IgD-negative memory B cell (primary cell): Measurements from ENCODE around the gene EHD4. TPM values are rescaled to one million over a fixed set of nuclear protein-coding genes. Genes with fewer than 3 reads are reported as not detected.

Experiments
- H3K27ac Mint-ChIP-seq, 3 donors: one replicate each; pipeline ENCODE4 v1.8.0; 2020 to 2022; ENCODE audit warnings: mild to moderate bottlenecking in 3 of 3, mixed read lengths in 3 of 3, moderate library complexity in 1 of 3
- H3K27me3 Mint-ChIP-seq: one replicate; pipeline ENCODE4 v1.8.0; 2021; ENCODE audit warnings: mixed read lengths
- H3K36me3 Mint-ChIP-seq: one replicate; pipeline ENCODE4 v1.8.0; 2020; ENCODE audit warnings: mild to moderate bottlenecking, mixed read lengths
- H3K4me1 Mint-ChIP-seq, 3 donors: one replicate each; pipeline ENCODE4 v1.8.0; 2020 to 2022; ENCODE audit warnings: mixed read lengths in 3 of 3, mild to moderate bottlenecking in 1 of 3
- H3K4me3 Mint-ChIP-seq, 4 donors: one replicate each; pipeline ENCODE4 v1.8.0; 2020 to 2022; ENCODE audit warnings: mild to moderate bottlenecking in 4 of 4, mixed read lengths in 4 of 4, moderate library complexity in 3 of 4
- H3K9me3 Mint-ChIP-seq, 3 donors: one replicate each; pipeline ENCODE4 v1.8.0; 2020 to 2021; ENCODE audit warnings: mixed read lengths in 3 of 3, mild to moderate bottlenecking in 1 of 3
- polyA plus RNA-seq: library from polyadenylated mRNA; unstranded; fragments of 300-500 nt; fragmentation: Illumina TruSeq; gene quantifications from one replicate; pipeline ENCODE4 v1.2.3, GENCODE V29; 2021

Gene EHD4
- polyA plus RNA-seq, 1 donor from 2014 or later: 3.8 TPM

DNA sequence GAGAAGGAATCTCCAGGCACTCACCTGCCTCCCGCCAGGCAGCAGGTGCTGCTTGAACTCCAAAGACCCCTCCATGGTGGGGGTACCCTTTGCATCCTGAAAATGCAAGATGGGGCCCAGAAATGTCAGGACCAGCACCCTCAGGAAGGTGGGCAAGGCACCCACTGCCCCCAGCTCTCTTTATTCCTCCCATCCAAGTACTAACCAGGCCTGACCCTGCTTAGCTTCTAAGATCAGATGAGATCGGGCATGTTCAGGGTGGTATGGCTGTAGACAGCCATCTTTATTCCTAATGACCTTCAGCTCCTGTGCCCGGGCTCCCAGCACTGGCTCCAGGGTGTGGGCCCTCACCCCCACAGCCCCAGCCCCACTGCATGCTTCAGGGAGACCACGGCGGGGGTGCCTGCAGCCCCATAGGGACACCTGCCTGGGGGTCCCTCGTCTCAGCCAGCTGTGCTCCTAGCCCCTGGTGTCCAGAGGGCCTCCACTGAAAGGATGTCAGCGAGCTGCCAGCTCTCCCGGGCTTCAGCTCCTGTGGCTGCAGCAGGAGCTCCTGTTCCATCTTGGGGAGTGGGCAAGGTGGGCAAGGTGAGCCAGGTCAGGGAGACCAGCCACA is 120.5 kb downstream of the EHD4 start:
- H3K4me1 Mint-ChIP-seq: peaks cover 0 to 2% (median 0%) of the 10 kb centered on the region in 3 donors
- no peaks in the 10 kb centered on the region for H3K9me3 Mint-ChIP-seq
- H3K36me3 Mint-ChIP-seq: peaks cover 4% of the 10 kb centered on the region
- H3K27me3 Mint-ChIP-seq: peaks cover 2% of the 10 kb centered on the region
- no peak overlapping the region for H3K4me3 Mint-ChIP-seq
- no peak overlapping the region for H3K27ac Mint-ChIP-seq

GRCh38 chr15:41851167-41851523 is 121.2 kb downstream of the EHD4 start:
- Mint-ChIP-seq H3K4me3 (no peak overlapping the region), H3K27me3 (peaks cover 2% of the 10 kb centered on the region), H3K4me1 (peaks cover 0 to 2% (median 0%) of the 10 kb centered on the region in 3 donors), H3K9me3 (no peaks in the 10 kb centered on the region), H3K27ac (peak overlapping the region in 1 of 3 donors; percentile 77), H3K36me3 (peaks cover 4% of the 10 kb centered on the region)

- peak overlapping the region in 2 of 3 donors; percentile 76 to 77 for H3K27ac Mint-ChIP-seq
Observed at GRCh38 chr15:41850482-41851166, 121.7 kb downstream of the EHD4 start.

GRCh38 chr15:41849861-41850260 is 122.5 kb downstream of the EHD4 start:
- peaks cover 0 to 2% (median 0%) of the 10 kb centered on the region in 3 donors for H3K4me1 Mint-ChIP-seq
- peaks cover 4% of the 10 kb centered on the region for H3K36me3 Mint-ChIP-seq
- H3K27ac Mint-ChIP-seq: peak overlapping the region in 1 of 3 donors; percentile 12
- no peaks in the 10 kb centered on the region for H3K9me3 Mint-ChIP-seq
- H3K4me3 Mint-ChIP-seq: no peak overlapping the region
- peaks cover 2% of the 10 kb centered on the region for H3K27me3 Mint-ChIP-seq

More at GRCh38 chr15:41850482-41851166, 121.7 kb downstream of the EHD4 start:
- Mint-ChIP-seq H3K9me3 (no peaks in the 10 kb centered on the region), H3K4me3 (no peak overlapping the region), H3K36me3 (peaks cover 4% of the 10 kb centered on the region), H3K4me1 (peaks cover 0 to 2% (median 0%) of the 10 kb centered on the region in 3 donors), H3K27me3 (peaks cover 2% of the 10 kb centered on the region)

- Mint-ChIP-seq H3K4me1 (peaks cover 0 to 2% (median 0%) of the 10 kb centered on the region in 3 donors), H3K27ac (no peak overlapping the region), H3K36me3 (peaks cover 4% of the 10 kb centered on the region), H3K4me3 (no peak overlapping the region), H3K9me3 (no peaks in the 10 kb centered on the region), H3K27me3 (peaks cover 2% of the 10 kb centered on the region)
Observed at GRCh38 chr15:41849204-41849603, 123.2 kb downstream of the EHD4 start.

DNA sequence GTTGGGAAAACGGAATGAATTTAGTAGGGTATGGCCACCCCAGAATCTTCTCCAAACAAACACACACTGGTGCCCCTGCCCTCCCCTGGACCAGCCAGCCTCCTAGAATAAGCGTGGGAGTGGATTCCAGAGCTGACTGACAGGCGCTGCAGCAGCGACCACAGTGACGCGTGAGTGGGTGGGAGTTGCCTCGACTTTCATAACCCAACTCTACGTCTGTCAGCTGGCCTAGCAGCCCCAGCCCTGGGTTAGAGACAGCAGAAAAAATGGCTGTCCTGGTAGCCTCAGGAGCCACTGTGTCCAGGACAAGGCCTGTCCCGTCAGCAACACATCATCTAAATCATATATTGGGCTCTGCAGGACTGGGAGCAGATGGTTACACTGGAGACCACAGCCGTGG is 123.7 kb downstream of the EHD4 start:
- peaks cover 0 to 2% (median 0%) of the 10 kb centered on the region in 3 donors for H3K4me1 Mint-ChIP-seq
- no peak overlapping the region for H3K4me3 Mint-ChIP-seq
- peaks cover 4% of the 10 kb centered on the region for H3K36me3 Mint-ChIP-seq
- peaks cover under 1% of the 10 kb centered on the region for H3K27me3 Mint-ChIP-seq
- no peaks in the 10 kb centered on the region for H3K9me3 Mint-ChIP-seq
- no peak overlapping the region for H3K27ac Mint-ChIP-seq

GRCh38 chr15:41847981-41848380 is 124.4 kb downstream of the EHD4 start:
- H3K36me3 Mint-ChIP-seq: peaks cover 4% of the 10 kb centered on the region
- no peak overlapping the region for H3K4me3 Mint-ChIP-seq
- no peak overlapping the region for H3K27ac Mint-ChIP-seq
- H3K27me3 Mint-ChIP-seq: no peaks in the 10 kb centered on the region
- H3K4me1 Mint-ChIP-seq: peaks cover 0 to 2% (median 0%) of the 10 kb centered on the region in 3 donors
- no peaks in the 10 kb centered on the region for H3K9me3 Mint-ChIP-seq

GRCh38 chr15:41847206-41847605 is 125.2 kb downstream of the EHD4 start:
- no peaks in the 10 kb centered on the region for H3K9me3 Mint-ChIP-seq
- peaks cover 4% of the 10 kb centered on the region for H3K36me3 Mint-ChIP-seq
- peaks cover 0 to 2% (median 0%) of the 10 kb centered on the region in 3 donors for H3K4me1 Mint-ChIP-seq
- H3K4me3 Mint-ChIP-seq: no peak overlapping the region
- H3K27me3 Mint-ChIP-seq: no peaks in the 10 kb centered on the region
- H3K27ac Mint-ChIP-seq: peak overlapping the region in 1 of 3 donors; percentile 82

Other genes starting within 250 kb of the EHD4 start
- gene MAPKBP1, start 198.1 kb downstream of the EHD4 start, polyA plus RNA-seq: 2.7 TPM
- 15.6 TPM for gene JMJD7, start 144.5 kb downstream of the EHD4 start, polyA plus RNA-seq
- gene PLA2G4B, start 133.7 kb downstream of the EHD4 start, polyA plus RNA-seq: 1.3 TPM
- not detected for gene SPTBN5, start 78.5 kb downstream of the EHD4 start, polyA plus RNA-seq
- not detected for gene PLA2G4E, start 48.5 kb upstream of the EHD4 start, polyA plus RNA-seq
- not detected for gene PLA2G4D, start 122.0 kb upstream of the EHD4 start, polyA plus RNA-seq
- not detected for gene PLA2G4F, start 184.1 kb upstream of the EHD4 start, polyA plus RNA-seq
- 27.5 TPM for gene VPS39, start 235.7 kb upstream of the EHD4 start, polyA plus RNA-seq